ENCODE data around the gene SLIT3. TPM values are rescaled to one million over a fixed set of nuclear protein-coding genes. Genes with fewer than 3 reads are reported as not detected.

Gene SLIT3
- total RNA-seq, 1 experiment from 2014 or later: 0.44 TPM

- intact Hi-C loops (cut with micrococcal nuclease): no loop called here
- Histone ChIP-seq H3K27ac (ENCODE audit: low read length) (no peak overlapping the region), H4K20me1 (ENCODE audit: low read length) (no peaks in the 10 kb centered on the region), H3K9me3 (ENCODE audit: low read length) (no peaks in the 10 kb centered on the region), H3K27me3 (ENCODE audit: low read length) (peaks cover 68% of the 10 kb centered on the region), H3K9ac (ENCODE audit: low read length) (no peak overlapping the region), H3K9me2 (replicated peaks; ENCODE audit: low read length) (no peaks in the 10 kb centered on the region), H3K4me3 (ENCODE audit: low read length) (no peak overlapping the region), H3K79me2 (ENCODE audit: low read length) (no peaks in the 10 kb centered on the region), H3K4me1 (ENCODE audit: insufficient read depth, low read length) (no peaks in the 10 kb centered on the region), H3K36me3 (ENCODE audit: low read depth, low read length) (no peaks in the 10 kb centered on the region), H2AFZ (ENCODE audit: low read length) (no peak overlapping the region), H3K4me2 (ENCODE audit: low read length) (no peak overlapping the region), H3F3A (ENCODE audit: low read length, unreplicated experiment) (no peaks in the 10 kb centered on the region)
- ATAC-seq (no peak), DNase-seq (no peak)
- no peak for TF ChIP-seq EZH2phosphoT487 (IDR thresholded peaks at IDR 0.05; ENCODE audit: borderline replicate concordance, low read length)
- TF ChIP-seq EZH2 (IDR thresholded peaks at IDR 0.05; ENCODE audit: low read length, unreplicated experiment): no peak
- TF ChIP-seq CTCF (conservative IDR thresholded peaks at IDR 0.05; ENCODE audit: low read depth, low read length): no peak
- CTCF ChIA-PET: no interaction called here
- no TSS peak for BruUV-seq (replicated peaks)
- POLR2A ChIA-PET (ENCODE audit: unreplicated experiment): no interaction called here
Measured at GRCh38 chr5:168859471-168859870, 441.5 kb downstream of the SLIT3 start.

GRCh38 chr5:168858994-168859393 lies 441.9 kb downstream of the SLIT3 start:
- Histone ChIP-seq H4K20me1 (ENCODE audit: low read length) (no peaks in the 10 kb centered on the region), H3K9me3 (ENCODE audit: low read length) (no peaks in the 10 kb centered on the region), H3K4me1 (ENCODE audit: insufficient read depth, low read length) (no peaks in the 10 kb centered on the region), H3K79me2 (ENCODE audit: low read length) (no peaks in the 10 kb centered on the region), H3K9me2 (replicated peaks; ENCODE audit: low read length) (no peaks in the 10 kb centered on the region), H3K4me3 (ENCODE audit: low read length) (no peak overlapping the region), H3K9ac (ENCODE audit: low read length) (no peak overlapping the region), H3K36me3 (ENCODE audit: low read depth, low read length) (no peaks in the 10 kb centered on the region), H2AFZ (ENCODE audit: low read length) (no peak overlapping the region), H3K27ac (ENCODE audit: low read length) (no peak overlapping the region), H3K4me2 (ENCODE audit: low read length) (no peak overlapping the region), H3K27me3 (ENCODE audit: low read length) (peaks cover 70% of the 10 kb centered on the region), H3F3A (ENCODE audit: low read length, unreplicated experiment) (no peaks in the 10 kb centered on the region)
- CTCF ChIA-PET: no interaction called here
- no TSS peak for BruUV-seq (replicated peaks)
- DNase-seq: no peak
- intact Hi-C loops (cut with micrococcal nuclease): no loop called here
- no peak for ATAC-seq
- POLR2A ChIA-PET (ENCODE audit: unreplicated experiment): no interaction called here
- TF ChIP-seq EZH2phosphoT487 (IDR thresholded peaks at IDR 0.05; ENCODE audit: borderline replicate concordance, low read length): no peak

GRCh38 chr5:168858371-168858770 lies 442.6 kb downstream of the SLIT3 start:
- Histone ChIP-seq H3K27ac (ENCODE audit: low read length) (no peak overlapping the region), H4K20me1 (ENCODE audit: low read length) (no peaks in the 10 kb centered on the region), H3K27me3 (ENCODE audit: low read length) (peaks cover 75% of the 10 kb centered on the region), H3K4me3 (ENCODE audit: low read length) (no peak overlapping the region), H3K9me2 (replicated peaks; ENCODE audit: low read length) (no peaks in the 10 kb centered on the region), H3K4me2 (ENCODE audit: low read length) (no peak overlapping the region), H3K9me3 (ENCODE audit: low read length) (no peaks in the 10 kb centered on the region), H3K79me2 (ENCODE audit: low read length) (no peaks in the 10 kb centered on the region), H3K9ac (ENCODE audit: low read length) (no peak overlapping the region), H2AFZ (ENCODE audit: low read length) (no peak overlapping the region), H3K4me1 (ENCODE audit: insufficient read depth, low read length) (no peaks in the 10 kb centered on the region), H3K36me3 (ENCODE audit: low read depth, low read length) (no peaks in the 10 kb centered on the region), H3F3A (ENCODE audit: low read length, unreplicated experiment) (no peaks in the 10 kb centered on the region)
- no TSS peak for BruUV-seq (replicated peaks)
- CTCF ChIA-PET: no interaction called here
- ATAC-seq (no peak), DNase-seq (no peak)
- TF ChIP-seq EZH2 (IDR thresholded peaks at IDR 0.05; ENCODE audit: low read length, unreplicated experiment): no peak
- no peak for TF ChIP-seq EZH2phosphoT487 (IDR thresholded peaks at IDR 0.05; ENCODE audit: borderline replicate concordance, low read length)
- TF ChIP-seq CTCF (conservative IDR thresholded peaks at IDR 0.05; ENCODE audit: low read depth, low read length): no peak
- POLR2A ChIA-PET (ENCODE audit: unreplicated experiment): no interaction called here
- intact Hi-C loops (cut with micrococcal nuclease): no loop called here

Data from PC-3 (cell line).